Fibroblast of skin of scalp (primary cell): ENCODE measurements around the gene ARL4A.
A peak's percentile ranks its signal among the peaks of the same experiment; 100 is the strongest.

Experiments used
- DNase-seq: peaks from one replicate; pipeline ENCODE4 v3.0.0-alpha.2; 2013

ARL4A gene

GRCh38 chr7:12703881-12704280, 16.4 kb downstream of the ARL4A start:
- DNase-seq, result no peak

DNA sequence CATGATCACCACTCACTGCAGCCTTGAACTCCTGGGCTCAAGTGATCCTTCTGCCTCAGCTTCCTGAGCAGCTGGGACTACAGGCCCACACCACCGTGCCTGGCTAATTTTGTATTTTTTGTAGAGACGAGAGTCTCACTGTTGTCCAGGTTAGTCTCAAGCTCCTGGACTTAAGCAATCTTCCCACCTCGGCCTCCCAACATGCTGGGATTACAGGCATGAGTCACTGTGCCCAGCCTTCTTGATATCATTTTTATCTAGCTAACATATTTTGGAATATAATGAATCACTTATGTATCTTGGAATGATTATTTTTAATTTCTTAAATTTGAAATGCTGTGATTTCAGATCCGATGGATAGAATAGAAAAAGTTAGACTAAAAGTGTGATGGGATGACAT, 18.4 kb downstream of the ARL4A start:
- no peak for DNase-seq

GRCh38 chr7:12706900-12707536, 19.6 kb downstream of the ARL4A start:
- peak; percentile 37 for DNase-seq

- no peak for DNase-seq
Observed at GRCh38 chr7:12708314-12708713, 20.9 kb downstream of the ARL4A start.

- peak; percentile 60 for DNase-seq
Observed at GRCh38 chr7:12709726-12710502, 22.5 kb downstream of the ARL4A start.

- DNase-seq, result no peak
Observed at GRCh38 chr7:12711124-12711523, 23.7 kb downstream of the ARL4A start.

DNA sequence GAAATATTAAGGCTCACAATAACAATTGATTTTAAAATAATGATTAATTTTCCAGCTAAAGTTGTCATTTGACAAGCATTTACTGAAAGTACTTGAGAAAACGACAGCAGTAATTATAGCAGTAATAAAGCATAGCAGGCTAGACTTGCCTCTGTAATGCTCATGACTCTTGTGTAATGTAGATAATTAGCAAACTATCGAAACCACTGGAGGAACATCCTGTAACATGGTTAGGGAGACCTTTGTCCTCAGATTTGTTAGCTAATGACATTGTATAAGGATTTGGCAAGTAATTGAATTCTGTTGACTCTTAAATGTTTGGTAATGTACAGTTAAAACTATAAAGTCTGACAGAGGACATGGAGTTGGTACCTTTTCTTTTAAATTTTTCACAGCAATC, 24.8 kb downstream of the ARL4A start:
- DNase-seq, result no peak

- DNase-seq, result no peak
Observed at GRCh38 chr7:12713625-12714378, 26.4 kb downstream of the ARL4A start.

GRCh38 chr7:12714379-12714737, 26.9 kb downstream of the ARL4A start:
- no peak for DNase-seq

DNA sequence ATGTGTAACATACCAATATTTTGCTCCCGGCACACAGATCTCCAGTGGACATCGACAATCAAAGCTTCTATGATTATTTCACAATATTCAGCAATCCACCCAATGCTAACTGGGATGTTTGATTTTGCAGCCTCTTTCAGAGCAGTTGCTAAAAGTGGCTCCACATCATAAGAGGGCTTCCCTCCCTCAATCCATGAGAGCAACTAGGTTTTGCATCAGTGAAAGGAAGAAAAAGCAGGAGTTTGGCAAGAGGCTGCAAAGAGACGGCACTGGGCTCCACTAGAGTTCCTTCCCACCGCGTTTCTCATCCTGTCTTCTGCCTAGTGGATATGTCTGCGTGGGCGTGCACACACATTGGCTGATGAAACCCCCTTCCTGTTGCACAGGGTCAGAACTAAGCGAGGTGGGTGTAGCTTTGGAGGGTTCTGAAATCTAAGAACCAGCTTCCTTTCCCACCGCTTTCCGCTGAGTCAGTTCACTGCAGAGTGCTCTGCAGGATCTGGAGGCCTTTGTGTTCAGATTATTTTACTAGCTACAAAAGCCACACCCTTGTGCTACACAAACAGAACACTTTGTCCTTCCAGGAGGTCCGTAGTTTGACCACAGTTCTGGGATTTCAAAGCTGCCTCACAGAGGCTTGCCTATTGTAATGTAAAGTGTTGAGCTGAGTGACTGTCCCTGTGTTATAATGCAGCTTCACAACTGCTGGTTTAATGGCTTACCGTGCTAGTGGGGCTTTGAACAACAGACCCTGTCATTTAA, 28.1 kb downstream of the ARL4A start:
- peak; percentile 85 for DNase-seq

DNA sequence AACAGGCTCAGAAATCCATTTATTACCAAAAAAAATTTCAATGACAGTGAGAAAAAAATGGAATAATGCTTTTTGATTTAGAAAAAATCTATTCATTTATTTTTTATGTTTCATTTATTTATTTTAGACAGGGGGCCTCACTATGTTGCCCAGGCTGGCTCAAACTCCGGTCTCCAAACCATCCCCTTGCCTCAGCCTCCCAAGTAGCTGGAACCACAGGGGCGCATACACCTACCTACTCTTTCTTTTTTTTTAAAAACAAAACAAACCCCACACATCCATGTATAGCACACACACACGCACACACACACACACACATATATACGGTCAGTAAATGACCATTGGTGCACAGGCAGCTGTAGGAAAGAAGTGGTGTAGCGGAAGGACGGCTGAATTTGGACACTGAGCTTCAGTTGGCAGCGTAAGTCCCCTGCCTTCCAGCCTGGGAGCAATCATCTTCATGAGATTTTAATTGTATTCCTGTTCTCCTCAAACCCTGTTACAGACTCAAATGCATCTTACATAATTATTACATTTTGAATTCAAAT, 28.8 kb downstream of the ARL4A start:
- DNase-seq, result no peak

GRCh38 chr7:12716722-12717121, 29.3 kb downstream of the ARL4A start:
- DNase-seq, result no peak

GRCh38 chr7:12719141-12719919, 31.9 kb downstream of the ARL4A start:
- DNase-seq, result peak; percentile 63

DNA sequence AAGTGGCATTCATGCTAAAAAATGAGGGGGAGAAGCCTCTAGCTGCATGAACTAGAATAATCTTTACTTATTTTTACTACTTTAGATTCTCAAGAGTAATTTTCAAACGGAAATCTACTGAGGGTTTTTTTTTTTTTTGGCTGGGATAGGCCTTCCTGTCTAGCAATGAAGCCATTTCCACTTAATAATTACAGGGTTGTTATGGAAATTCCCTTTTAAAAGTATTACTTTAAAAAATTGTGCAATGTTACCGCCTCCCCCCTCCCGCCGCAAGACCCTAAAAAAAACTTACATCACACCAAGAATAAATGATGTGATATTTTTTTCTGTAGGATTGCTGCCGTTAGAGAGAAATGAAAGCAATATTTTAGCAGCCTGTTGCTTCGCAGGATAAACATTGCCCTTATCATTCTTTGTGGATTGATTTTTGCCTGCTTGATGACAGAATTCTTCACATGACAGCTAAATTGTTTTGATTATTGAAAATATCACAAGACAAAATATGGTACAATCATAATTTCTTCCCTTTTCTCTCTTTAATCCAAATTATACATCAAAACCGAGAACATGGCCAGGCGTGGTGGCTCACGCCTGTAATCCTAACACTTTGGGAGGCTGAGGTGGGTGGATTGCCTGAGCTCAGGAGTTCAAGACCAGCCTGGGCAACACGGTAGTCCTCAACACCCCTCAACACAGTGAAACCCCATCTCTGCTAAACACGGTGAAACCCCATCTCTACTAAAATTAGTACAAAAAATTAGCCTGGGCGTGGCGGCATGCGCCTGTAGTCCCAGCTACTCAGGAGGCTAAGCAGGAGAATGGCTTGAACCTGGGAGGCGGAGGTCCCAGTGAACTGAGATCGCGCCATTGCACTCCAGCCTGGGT, 32.8 kb downstream of the ARL4A start:
- DNase-seq, result no peak

DNA sequence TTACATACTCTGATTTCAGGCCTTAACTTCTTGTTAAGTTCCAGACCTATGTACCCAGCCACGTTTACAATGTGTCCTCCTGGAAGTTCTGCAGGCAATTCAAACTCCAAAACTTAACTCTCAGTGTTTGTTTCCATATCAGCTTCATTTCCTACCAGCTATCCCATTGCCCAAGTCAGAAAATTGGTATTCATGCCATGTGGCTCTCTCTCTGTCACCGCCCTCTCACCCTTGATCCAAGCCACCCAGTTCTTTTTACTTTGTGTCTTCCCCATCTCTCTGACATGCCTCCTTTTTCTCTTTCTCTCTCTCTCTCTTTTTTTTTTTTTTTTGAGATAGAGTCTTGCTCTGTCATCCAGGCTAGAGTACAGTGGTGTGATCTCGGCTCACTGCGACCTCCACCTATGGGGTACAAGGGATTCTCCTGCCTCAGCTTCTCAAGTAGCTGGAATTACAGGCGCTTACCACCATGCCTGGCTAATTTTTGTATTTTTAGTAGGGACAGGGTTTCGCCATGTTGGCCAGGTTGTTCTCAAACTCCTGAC, 33.9 kb downstream of the ARL4A start:
- DNase-seq, result no peak

- DNase-seq, result no peak
Observed at GRCh38 chr7:12722136-12722535, 34.7 kb downstream of the ARL4A start.

GRCh38 chr7:12722636-12723605, 35.5 kb downstream of the ARL4A start:
- no peak for DNase-seq

DNA sequence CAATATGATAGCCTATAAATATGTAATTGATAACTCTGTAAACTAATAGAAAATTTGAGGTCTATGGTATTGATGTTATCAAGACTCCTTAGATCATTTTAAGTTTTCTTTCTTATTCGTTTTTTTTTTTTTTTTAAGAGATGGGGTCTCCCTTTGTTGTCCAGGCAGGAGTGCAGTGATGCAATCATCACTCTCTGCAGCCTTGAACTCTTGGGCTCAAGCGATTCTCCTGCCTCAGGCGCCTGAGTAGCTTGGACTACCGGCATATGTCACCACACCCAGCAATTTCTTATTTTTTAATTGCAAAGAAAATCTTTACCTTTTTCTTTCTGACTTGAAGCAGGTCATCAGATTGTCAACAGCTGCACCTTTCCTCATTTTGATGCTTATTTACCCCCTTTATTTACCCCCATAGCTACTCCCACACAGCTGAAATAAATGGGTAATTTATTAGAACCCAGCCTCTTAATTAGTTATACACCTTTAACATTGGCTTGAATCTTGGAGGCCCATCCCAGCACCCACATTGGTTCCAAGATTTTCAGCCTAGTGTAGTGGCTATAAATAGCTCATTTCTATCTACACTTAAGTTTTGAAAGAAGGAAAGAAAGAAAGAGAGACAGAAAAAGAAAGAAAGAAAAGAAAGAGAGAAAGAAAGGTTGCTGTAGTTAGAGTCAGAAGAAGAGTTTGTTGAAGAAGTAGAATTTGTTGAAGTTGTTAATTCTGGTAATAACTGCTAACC, 38.3 kb downstream of the ARL4A start:
- no peak for DNase-seq
